ENCODE measurements around the gene PRKCD. TPM values are rescaled to one million over a fixed set of nuclear protein-coding genes. Genes with fewer than 3 reads are reported as not detected.

PRKCD gene
- total and polyA plus RNA-seq, 2 experiments from 2014 or later, result 1.8 to 9.6 TPM

GRCh38 chr3:53159156-53160060 lies 1.6 kb upstream of the PRKCD start:
- Histone ChIP-seq H3K4me2 (ENCODE audit: unreplicated experiment) (no peak overlapping the region), H3F3A (ENCODE audit: insufficient read depth) (no peaks in the 10 kb centered on the region), H3K27me3 (replicated peaks; ENCODE audit: insufficient read depth) (no peaks in the 10 kb centered on the region), H4K20me1 (ENCODE audit: insufficient read depth) (no peaks in the 10 kb centered on the region), H3K9ac (no peak overlapping the region), H3K9me2 (ENCODE audit: insufficient read depth) (no peaks in the 10 kb centered on the region), H3K4me3 (no peak overlapping the region), H2AFZ (no peak overlapping the region), H3K4me1 (ENCODE audit: insufficient read depth) (peaks cover 4% of the 10 kb centered on the region; the same call in 1 of the 2 replicates), H3K79me2 (ENCODE audit: insufficient read depth) (no peaks in the 10 kb centered on the region), H3K27ac (no peak overlapping the region), H3K9me3 (ENCODE audit: low read depth) (no peaks in the 10 kb centered on the region), H3K36me3 (ENCODE audit: low read depth) (no peaks in the 10 kb centered on the region)
- DNase-seq, result no peak
- in situ Hi-C loops (cut with MboI), result no loop called here
- 72% methylated on average over 9 of the region's 9 CpGs for WGBS, 2 experiments (ENCODE audit: low coverage in 1 of 2, low lambda C conversion rate in 2 of 2, missing lambda C conversion rate in 2 of 2)
- TF ChIP-seq EZH2 (IDR thresholded peaks at IDR 0.05; ENCODE audit: insufficient read depth, poor library complexity, severe bottlenecking), result no peak
- TF ChIP-seq EZH2phosphoT487 (IDR thresholded peaks at IDR 0.05; ENCODE audit: insufficient read depth, low read depth), result no peak

GRCh38 chr3:53160061-53160659 lies 849 bp upstream of the PRKCD start:
- H3K9me2 ChIP-seq (ENCODE audit: insufficient read depth), result no peaks in the 10 kb centered on the region
- peak overlapping the region; percentile 82; the same call in 1 of the 2 replicates for H3K9ac ChIP-seq
- H3K4me2 ChIP-seq (ENCODE audit: unreplicated experiment), result peak overlapping the region; percentile 66
- no peaks in the 10 kb centered on the region for H3K79me2 ChIP-seq (ENCODE audit: insufficient read depth)
- H3K27ac ChIP-seq, result no peak overlapping the region
- peak overlapping the region; percentile 71 for H2AFZ ChIP-seq
- TF ChIP-seq EZH2 (IDR thresholded peaks at IDR 0.05; ENCODE audit: insufficient read depth, poor library complexity, severe bottlenecking) (no peak), EZH2phosphoT487 (IDR thresholded peaks at IDR 0.05; ENCODE audit: insufficient read depth, low read depth) (no peak)
- H3K4me1 ChIP-seq (ENCODE audit: insufficient read depth), result peaks cover 4% of the 10 kb centered on the region; the same call in 1 of the 2 replicates
- H3K9me3 ChIP-seq (ENCODE audit: low read depth), result no peaks in the 10 kb centered on the region
- 58 to 61% methylated on average over 4 of the region's 4 CpGs for WGBS, 2 experiments (ENCODE audit: low coverage in 1 of 2, low lambda C conversion rate in 2 of 2, missing lambda C conversion rate in 2 of 2)
- H3F3A ChIP-seq (ENCODE audit: insufficient read depth), result no peaks in the 10 kb centered on the region
- in situ Hi-C loops (cut with MboI), result no loop called here
- DNase-seq, result no peak
- H3K27me3 ChIP-seq (replicated peaks; ENCODE audit: insufficient read depth), result no peaks in the 10 kb centered on the region
- no peaks in the 10 kb centered on the region for H3K36me3 ChIP-seq (ENCODE audit: low read depth)
- no peaks in the 10 kb centered on the region for H4K20me1 ChIP-seq (ENCODE audit: insufficient read depth)
- H3K4me3 ChIP-seq, result peak overlapping the region; percentile 87

GRCh38 chr3:53161450-53161819 lies 426 bp downstream of the PRKCD start:
- H3K79me2 ChIP-seq (ENCODE audit: insufficient read depth), result no peaks in the 10 kb centered on the region
- peak; percentile 54 for DNase-seq
- peak overlapping the region; percentile 89 for H2AFZ ChIP-seq
- no peaks in the 10 kb centered on the region for H3K9me3 ChIP-seq (ENCODE audit: low read depth)
- TF ChIP-seq EZH2phosphoT487 (IDR thresholded peaks at IDR 0.05; ENCODE audit: insufficient read depth, low read depth) (no peak), EZH2 (IDR thresholded peaks at IDR 0.05; ENCODE audit: insufficient read depth, poor library complexity, severe bottlenecking) (no peak)
- H3F3A ChIP-seq (ENCODE audit: insufficient read depth), result no peaks in the 10 kb centered on the region
- H3K4me3 ChIP-seq, result peak overlapping the region; percentile 87
- 1% methylated on average over 26 to 37 of the region's 41 CpGs for WGBS, 2 experiments (ENCODE audit: low coverage in 1 of 2, low lambda C conversion rate in 2 of 2, missing lambda C conversion rate in 2 of 2)
- H3K27ac ChIP-seq, result no peak overlapping the region
- peak overlapping the region; percentile 82 for H3K9ac ChIP-seq
- H3K9me2 ChIP-seq (ENCODE audit: insufficient read depth), result no peaks in the 10 kb centered on the region
- H3K4me2 ChIP-seq (ENCODE audit: unreplicated experiment), result peak overlapping the region; percentile 93
- H4K20me1 ChIP-seq (ENCODE audit: insufficient read depth), result no peaks in the 10 kb centered on the region
- peaks cover 4% of the 10 kb centered on the region; the same call in 1 of the 2 replicates for H3K4me1 ChIP-seq (ENCODE audit: insufficient read depth)
- in situ Hi-C loops (cut with MboI), result no loop called here
- H3K36me3 ChIP-seq (ENCODE audit: low read depth), result no peaks in the 10 kb centered on the region
- no peaks in the 10 kb centered on the region for H3K27me3 ChIP-seq (replicated peaks; ENCODE audit: insufficient read depth)

- no peak overlapping the region for H3K27ac ChIP-seq
- DNase-seq, result peak; percentile 65
- H3K4me1 ChIP-seq (ENCODE audit: insufficient read depth), result peaks cover 8% of the 10 kb centered on the region
- H3K36me3 ChIP-seq (ENCODE audit: low read depth), result no peaks in the 10 kb centered on the region
- H3K4me3 ChIP-seq, result peak overlapping the region; percentile 87
- no peaks in the 10 kb centered on the region for H3K9me2 ChIP-seq (ENCODE audit: insufficient read depth)
- TF ChIP-seq EZH2phosphoT487 (IDR thresholded peaks at IDR 0.05; ENCODE audit: insufficient read depth, low read depth) (no peak), EZH2 (IDR thresholded peaks at IDR 0.05; ENCODE audit: insufficient read depth, poor library complexity, severe bottlenecking) (no peak)
- H4K20me1 ChIP-seq (ENCODE audit: insufficient read depth), result no peaks in the 10 kb centered on the region
- no peaks in the 10 kb centered on the region for H3K27me3 ChIP-seq (replicated peaks; ENCODE audit: insufficient read depth)
- H2AFZ ChIP-seq, result peak overlapping the region; percentile 89
- in situ Hi-C loops (cut with MboI), result no loop called here
- WGBS, 2 experiments (ENCODE audit: low coverage in 1 of 2, low lambda C conversion rate in 2 of 2, missing lambda C conversion rate in 2 of 2), result 7 to 23% methylated on average over 16 to 48 of the region's 49 CpGs
- no peaks in the 10 kb centered on the region for H3F3A ChIP-seq (ENCODE audit: insufficient read depth)
- no peaks in the 10 kb centered on the region for H3K9me3 ChIP-seq (ENCODE audit: low read depth)
- peak overlapping the region; percentile 82 for H3K9ac ChIP-seq
- H3K79me2 ChIP-seq (ENCODE audit: insufficient read depth), result no peaks in the 10 kb centered on the region
- peak overlapping the region; percentile 68 for H3K4me2 ChIP-seq (ENCODE audit: unreplicated experiment)
These were observed 1.0 kb downstream of the PRKCD start for GRCh38 chr3:53161820-53162671.

Data from GM23248 (cell line).